Chondrocyte (in vitro differentiated cells): ENCODE data around the gene STK24. TPM values are rescaled to one million over a fixed set of nuclear protein-coding genes. Genes with fewer than 3 reads are reported as not detected.

ENCODE experiments used
- DNase-seq: peaks from one replicate; pipeline ENCODE4 v3.0.0; 2021; ENCODE audit warnings: mixed read lengths, low spot score
- H3K27ac Mint-ChIP-seq: one replicate; pipeline ENCODE4 v1.8.0; 2021; ENCODE audit warnings: mild to moderate bottlenecking, moderate library complexity, mixed read lengths; ENCODE audit not compliant: unreplicated experiment
- H3K27me3 Mint-ChIP-seq: 2 replicates; pipeline ENCODE4 v1.8.0; 2021; ENCODE audit warnings: low read depth, mixed read lengths
- H3K36me3 Mint-ChIP-seq: 2 replicates; pipeline ENCODE4 v1.8.0; 2021; ENCODE audit warnings: low read depth, mixed read lengths
- H3K4me1 Mint-ChIP-seq: 2 replicates; pipeline ENCODE4 v1.8.0; 2021; ENCODE audit warnings: low read depth, mild to moderate bottlenecking, mixed read lengths
- H3K4me3 Mint-ChIP-seq: one replicate; pipeline ENCODE4 v1.8.0; 2021; ENCODE audit warnings: mild to moderate bottlenecking, moderate library complexity, mixed read lengths; ENCODE audit not compliant: unreplicated experiment
- H3K9me3 Mint-ChIP-seq: 2 replicates; pipeline ENCODE4 v1.8.0; 2021; ENCODE audit warnings: low read depth, mixed read lengths
- total RNA-seq: library from RNA; stranded (reverse); gene quantifications from 3 replicates; pipeline ENCODE4 v1.2.1, GENCODE V29; 2021
- TF ChIP-seq, protein P1 (sequence below): fragments of 200-600 bp; sonication (generic); IDR thresholded peaks from 2 replicates; pipeline ENCODE4 v1.5.0; 2021; ENCODE audit warnings: antibody characterized with exemption, mild to moderate bottlenecking, moderate library complexity

STK24 gene
- total RNA-seq, 1 donor from 2014 or later = 100 TPM

DNA sequence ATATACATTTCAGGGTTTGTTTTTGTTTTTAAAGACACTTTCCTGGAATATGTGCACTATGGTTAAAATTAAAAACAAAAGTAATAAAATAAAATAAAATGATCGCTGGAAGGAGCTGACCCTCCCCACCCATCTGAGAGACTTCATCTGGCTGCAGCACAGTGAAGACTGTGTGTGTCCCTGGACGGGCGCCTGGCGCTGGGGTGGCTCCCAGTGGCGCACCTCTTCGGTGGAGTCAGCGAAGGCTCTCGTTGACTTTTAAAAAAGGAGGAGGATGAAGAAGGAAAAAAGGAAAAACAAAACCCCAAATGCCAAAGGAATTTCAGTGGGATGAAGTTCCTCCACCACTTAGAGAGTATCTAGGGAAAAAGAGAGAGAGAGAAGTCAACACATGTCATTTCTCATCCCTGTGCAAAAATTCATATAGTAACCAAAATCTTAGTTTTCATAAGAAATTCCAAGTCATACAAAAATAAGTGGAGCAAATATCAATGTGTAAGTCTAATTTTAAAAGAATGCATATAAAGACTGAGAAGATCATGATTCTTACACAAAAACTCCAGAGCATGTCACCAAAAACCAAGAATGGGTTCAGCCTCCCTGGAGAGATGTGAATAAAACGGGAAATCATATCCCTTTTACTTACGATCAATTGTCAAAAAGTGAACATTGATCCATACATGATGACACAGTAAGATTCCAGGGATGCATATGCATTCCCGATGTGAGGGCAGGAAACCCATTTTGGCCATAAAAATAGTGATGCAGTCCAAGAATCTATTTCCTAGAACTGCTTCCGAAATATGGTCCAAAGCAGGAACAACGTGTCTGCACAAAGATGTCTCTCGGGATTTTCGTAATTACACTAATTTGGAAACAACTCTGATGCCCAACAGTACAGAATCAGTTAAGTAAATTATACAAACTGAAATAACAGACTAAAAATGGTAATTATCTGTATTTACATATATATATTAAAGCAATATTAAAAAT lies 123.8 kb downstream of the STK24 start:
- no peak overlapping the region for H3K4me3 Mint-ChIP-seq
- H3K27me3 Mint-ChIP-seq = no peaks in the 10 kb centered on the region
- peak; percentile 70 for DNase-seq
- no peaks in the 10 kb centered on the region for H3K9me3 Mint-ChIP-seq
- H3K4me1 Mint-ChIP-seq = peaks cover 80% of the 10 kb centered on the region
- peak overlapping the region; percentile 93 for H3K27ac Mint-ChIP-seq
- H3K36me3 Mint-ChIP-seq = peaks cover 21% of the 10 kb centered on the region
- TF ChIP-seq, protein P1, sequence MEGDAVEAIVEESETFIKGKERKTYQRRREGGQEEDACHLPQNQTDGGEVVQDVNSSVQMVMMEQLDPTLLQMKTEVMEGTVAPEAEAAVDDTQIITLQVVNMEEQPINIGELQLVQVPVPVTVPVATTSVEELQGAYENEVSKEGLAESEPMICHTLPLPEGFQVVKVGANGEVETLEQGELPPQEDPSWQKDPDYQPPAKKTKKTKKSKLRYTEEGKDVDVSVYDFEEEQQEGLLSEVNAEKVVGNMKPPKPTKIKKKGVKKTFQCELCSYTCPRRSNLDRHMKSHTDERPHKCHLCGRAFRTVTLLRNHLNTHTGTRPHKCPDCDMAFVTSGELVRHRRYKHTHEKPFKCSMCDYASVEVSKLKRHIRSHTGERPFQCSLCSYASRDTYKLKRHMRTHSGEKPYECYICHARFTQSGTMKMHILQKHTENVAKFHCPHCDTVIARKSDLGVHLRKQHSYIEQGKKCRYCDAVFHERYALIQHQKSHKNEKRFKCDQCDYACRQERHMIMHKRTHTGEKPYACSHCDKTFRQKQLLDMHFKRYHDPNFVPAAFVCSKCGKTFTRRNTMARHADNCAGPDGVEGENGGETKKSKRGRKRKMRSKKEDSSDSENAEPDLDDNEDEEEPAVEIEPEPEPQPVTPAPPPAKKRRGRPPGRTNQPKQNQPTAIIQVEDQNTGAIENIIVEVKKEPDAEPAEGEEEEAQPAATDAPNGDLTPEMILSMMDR = no peak

DNA sequence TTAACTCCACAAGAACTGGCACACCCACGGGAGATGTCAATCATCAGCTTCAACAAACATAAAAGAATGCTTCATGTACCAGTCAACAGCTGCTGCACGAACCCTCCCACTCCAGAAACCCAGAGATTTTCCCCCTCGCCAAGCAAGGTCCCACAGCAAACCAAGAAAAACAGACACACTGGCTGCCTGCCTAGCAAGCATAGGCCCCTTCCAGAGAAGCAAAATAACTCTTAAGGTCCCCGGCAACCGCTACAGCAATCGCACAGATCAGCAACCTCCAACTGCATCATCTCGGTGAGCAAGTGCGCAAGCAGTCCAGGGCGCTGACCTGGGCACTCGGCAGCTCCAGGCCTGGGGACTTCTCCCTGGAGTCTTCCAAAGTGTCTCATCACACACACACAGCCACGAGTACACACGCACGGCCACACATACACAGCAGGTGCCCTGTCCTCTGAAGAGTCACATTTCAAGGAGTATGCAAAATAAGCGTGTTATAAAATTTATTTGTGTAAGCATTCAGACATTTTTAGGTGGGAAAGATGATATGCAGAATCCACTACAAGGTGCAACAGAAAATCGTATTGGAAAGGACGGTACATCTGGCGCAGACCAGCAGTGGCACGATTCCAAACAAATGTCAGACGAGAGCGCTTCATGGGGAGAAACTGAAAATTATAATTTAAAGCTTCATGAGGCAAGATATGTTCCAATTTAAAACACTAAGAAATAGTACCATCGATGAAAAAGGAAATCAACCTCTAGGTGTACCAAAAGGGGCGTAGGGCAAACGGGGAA lies 125.0 kb downstream of the STK24 start:
- Mint-ChIP-seq H3K9me3 (no peaks in the 10 kb centered on the region), H3K4me3 (peak overlapping the region; percentile 1), H3K27ac (peak overlapping the region; percentile 93), H3K36me3 (peaks cover 25% of the 10 kb centered on the region), H3K27me3 (no peaks in the 10 kb centered on the region), H3K4me1 (peaks cover 78% of the 10 kb centered on the region)
- TF ChIP-seq, protein P1 = no peak
- DNase-seq = peak; percentile 88

DNA sequence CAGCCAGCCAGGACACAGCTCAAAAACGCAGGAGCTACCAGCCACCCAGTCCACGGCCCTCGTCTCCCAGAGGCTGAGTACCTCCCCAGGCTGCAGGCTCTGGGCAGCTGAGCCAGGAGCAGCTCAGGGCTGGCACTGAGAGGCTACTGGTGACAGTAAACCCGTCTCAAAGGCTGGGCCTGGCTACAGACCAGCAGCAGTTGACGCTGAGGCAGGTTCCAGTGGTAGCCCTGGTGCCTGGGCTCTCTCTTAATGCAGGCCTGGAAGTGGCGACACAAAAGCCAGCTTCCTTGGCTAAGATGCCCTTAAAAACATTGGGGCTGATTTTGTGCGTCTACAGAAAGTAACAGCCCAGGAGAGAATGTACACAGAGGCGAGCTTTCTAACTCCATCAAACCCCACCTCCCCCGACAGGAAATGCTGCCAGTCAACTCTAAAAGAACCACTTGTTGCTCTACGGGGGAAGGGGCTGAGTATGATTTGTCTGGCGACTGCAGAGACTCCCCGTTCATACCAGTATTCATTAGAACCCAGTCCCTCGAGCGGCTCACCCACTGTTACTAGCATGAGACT lies 126.3 kb downstream of the STK24 start:
- no peaks in the 10 kb centered on the region for H3K27me3 Mint-ChIP-seq
- peaks cover 76% of the 10 kb centered on the region for H3K4me1 Mint-ChIP-seq
- H3K27ac Mint-ChIP-seq = peak overlapping the region; percentile 93
- DNase-seq = peak; percentile 33
- no peak overlapping the region for H3K4me3 Mint-ChIP-seq
- H3K36me3 Mint-ChIP-seq = peaks cover 24% of the 10 kb centered on the region
- TF ChIP-seq, protein P1 = no peak
- H3K9me3 Mint-ChIP-seq = no peaks in the 10 kb centered on the region

DNA sequence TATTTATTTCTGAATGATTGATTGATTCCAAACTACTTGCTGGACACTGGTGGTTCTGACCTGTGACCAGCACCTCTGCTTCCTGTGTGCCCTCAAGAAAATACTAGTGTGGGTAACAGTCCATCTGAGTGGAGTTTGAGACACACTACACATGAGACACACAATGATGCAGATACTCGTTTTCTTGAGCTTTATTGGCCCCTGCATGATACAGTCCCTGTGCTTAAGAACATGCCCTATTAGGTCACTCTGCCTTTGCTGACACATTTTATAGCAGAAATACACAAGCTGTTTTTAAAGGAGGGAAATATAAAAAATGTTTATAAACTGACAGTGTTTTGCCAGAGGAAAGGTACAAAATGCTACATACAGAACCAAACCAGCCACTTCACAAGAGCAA lies 126.9 kb downstream of the STK24 start:
- H3K36me3 Mint-ChIP-seq = peaks cover 24% of the 10 kb centered on the region
- peak overlapping the region; percentile 93 for H3K27ac Mint-ChIP-seq
- TF ChIP-seq, protein P1 = no peak

DNA sequence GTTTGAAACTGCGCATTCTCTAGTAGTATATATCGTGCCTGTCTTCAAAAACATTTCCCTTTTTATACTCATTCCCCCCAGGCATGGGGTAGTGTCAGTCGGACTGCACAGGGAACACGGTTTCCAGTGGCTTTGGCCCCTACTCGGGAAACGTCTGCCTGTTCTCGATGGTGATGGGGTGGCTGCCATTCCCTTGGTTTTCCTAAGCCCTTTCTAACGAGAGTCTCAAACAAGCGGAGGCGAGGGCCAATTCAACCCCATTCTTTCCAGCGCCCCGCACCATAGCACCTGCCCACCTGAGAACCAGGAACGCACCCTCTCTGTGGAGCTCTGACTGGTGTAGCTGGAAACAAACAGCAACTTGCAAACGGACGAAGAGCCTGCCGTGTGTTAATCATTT lies 127.6 kb downstream of the STK24 start:
- Mint-ChIP-seq H3K27ac (peak overlapping the region; percentile 93), H3K27me3 (no peaks in the 10 kb centered on the region), H3K36me3 (peaks cover 22% of the 10 kb centered on the region), H3K4me1 (peaks cover 69% of the 10 kb centered on the region), H3K4me3 (no peak overlapping the region), H3K9me3 (no peaks in the 10 kb centered on the region)
- DNase-seq = no peak
- TF ChIP-seq, protein P1 = no peak

More for the DNA sequence above, 126.9 kb downstream of the STK24 start:
- Mint-ChIP-seq H3K4me3 (no peak overlapping the region), H3K4me1 (peaks cover 75% of the 10 kb centered on the region), H3K9me3 (no peaks in the 10 kb centered on the region), H3K27me3 (no peaks in the 10 kb centered on the region)
- no peak for DNase-seq
